Endodermal cell (in vitro differentiated cells): ENCODE measurements around the gene ERG. TPM values are rescaled to one million over a fixed set of nuclear protein-coding genes. Genes with fewer than 3 reads are reported as not detected.

Experiments used
- DNase-seq: peaks from one replicate; pipeline ENCODE4 v3.0.0-alpha.2; 2017
- H3K27ac ChIP-seq: 2 replicates; pipeline ENCODE4 v1.5.1; 2013; ENCODE audit warnings: mild to moderate bottlenecking, low read depth, low read length, moderate library complexity
- H3K27me3 ChIP-seq: 2 replicates; pipeline ENCODE4 v1.6.1; 2013; ENCODE audit warnings: mild to moderate bottlenecking, low read length, moderate library complexity; ENCODE audit not compliant: insufficient read depth, control insufficient read depth, poor library complexity, severe bottlenecking
- H3K36me3 ChIP-seq: 2 replicates; pipeline ENCODE4 v1.7.0; 2013; ENCODE audit warnings: mild to moderate bottlenecking, low read length, moderate library complexity; ENCODE audit not compliant: control insufficient read depth, insufficient read depth
- H3K4me1 ChIP-seq: one replicate; pipeline ENCODE4 v1.7.0; 2013; ENCODE audit warnings: low read length; ENCODE audit not compliant: control insufficient read depth, insufficient read depth
- H3K4me3 ChIP-seq: 2 replicates; pipeline ENCODE4 v1.5.1; 2013; ENCODE audit warnings: mild to moderate bottlenecking, low read length, moderate library complexity
- H3K9ac ChIP-seq: 2 replicates; pipeline ENCODE4 v1.6.1; 2013; ENCODE audit warnings: mild to moderate bottlenecking, low read length, moderate library complexity; ENCODE audit not compliant: poor library complexity, severe bottlenecking; ENCODE audit errors: extremely low read depth
- H3K9me3 ChIP-seq: 2 replicates; pipeline ENCODE4 v1.6.1; 2013; ENCODE audit warnings: mild to moderate bottlenecking, low read length, moderate library complexity; ENCODE audit not compliant: control insufficient read depth
- H3K27ac Mint-ChIP-seq: 2 replicates; pipeline ENCODE4 v1.8.0; 2020; ENCODE audit warnings: mixed read lengths
- H3K27me3 Mint-ChIP-seq: 2 replicates; pipeline ENCODE4 v1.8.0; 2021; ENCODE audit warnings: mild to moderate bottlenecking, mixed read lengths; ENCODE audit not compliant: insufficient read depth
- H3K36me3 Mint-ChIP-seq: 2 replicates; pipeline ENCODE4 v1.8.0; 2020; ENCODE audit warnings: low read depth, mixed read lengths
- H3K4me1 Mint-ChIP-seq: 2 replicates; pipeline ENCODE4 v1.8.0; 2020; ENCODE audit warnings: mixed read lengths
- H3K4me3 Mint-ChIP-seq: 2 replicates; pipeline ENCODE4 v1.8.0; 2020; ENCODE audit warnings: mild to moderate bottlenecking, moderate library complexity, mixed read lengths
- H3K9me3 Mint-ChIP-seq: 2 replicates; pipeline ENCODE4 v1.8.0; 2020; ENCODE audit warnings: mild to moderate bottlenecking, mixed read lengths
- WGBS, 2 experiments: methylation state at CpG; one replicate each; pipeline versions ENCODE4 v1.1.5 to v1.1.7; 2013; ENCODE audit warnings: missing lambda C conversion rate in 2 of 2, mixed read lengths in 1 of 2; ENCODE audit not compliant: insufficient coverage in 1 of 2, insufficient read length in 1 of 2; 5-methylcytosine and 5-hydroxymethylcytosine counted together
- total RNA-seq, 2 donors: library from RNA; stranded (reverse); fragmentation: NEBNext Ultra II Directional in 1 of 2; extraction: Animal tissue kit (Norgen Biotek cat#: 25700) in 1 of 2; gene quantifications; 2 replicates in 1 of 2; 3 replicates in 1 of 2; pipeline ENCODE4 v1.2.1, GENCODE V29; 2021
- TF ChIP-seq, protein P1 (sequence below): fragments of 200-600 bp; sonication (generic); conservative IDR thresholded peaks from 2 replicates; pipeline ENCODE4 v1.5.0; 2021; ENCODE audit warnings: antibody characterized with exemption, mild to moderate bottlenecking

The ERG gene
- total RNA-seq, 2 donors from 2014 or later: not detected

DNA sequence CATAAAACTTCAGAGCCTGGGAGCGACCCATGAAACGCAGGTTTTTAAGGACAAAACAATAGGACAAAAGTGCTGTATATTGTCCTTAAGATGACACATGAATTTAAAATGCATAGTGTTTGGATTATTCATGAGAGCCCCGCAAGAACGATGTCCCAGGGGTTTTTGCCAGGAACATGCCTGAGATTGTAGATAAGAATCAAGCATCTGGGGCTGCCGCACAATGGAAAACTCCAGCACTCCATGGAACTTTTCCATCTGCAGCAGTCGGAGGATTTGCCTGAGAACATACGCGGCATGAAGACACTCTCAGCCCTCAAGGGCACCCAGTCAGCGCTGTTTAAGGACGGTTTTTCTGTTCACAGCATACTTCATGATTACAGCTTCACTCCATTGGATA, 5.3 kb upstream of the ERG start:
- H3K4me3 ChIP-seq: no peak overlapping the region
- H3K36me3 ChIP-seq: no peaks in the 10 kb centered on the region
- H3K4me1 ChIP-seq: no peaks in the 10 kb centered on the region
- H3K9ac ChIP-seq: no peak overlapping the region
- Mint-ChIP-seq H3K27ac (no peak overlapping the region), H3K27me3 (no peaks in the 10 kb centered on the region), H3K9me3 (no peaks in the 10 kb centered on the region), H3K36me3 (no peaks in the 10 kb centered on the region), H3K4me1 (peaks cover 3% of the 10 kb centered on the region), H3K4me3 (no peak overlapping the region)
- no peak overlapping the region for H3K27ac ChIP-seq
- no peak for DNase-seq
- no peaks in the 10 kb centered on the region for H3K9me3 ChIP-seq
- H3K27me3 ChIP-seq: no peaks in the 10 kb centered on the region
- TF ChIP-seq, protein P1, sequence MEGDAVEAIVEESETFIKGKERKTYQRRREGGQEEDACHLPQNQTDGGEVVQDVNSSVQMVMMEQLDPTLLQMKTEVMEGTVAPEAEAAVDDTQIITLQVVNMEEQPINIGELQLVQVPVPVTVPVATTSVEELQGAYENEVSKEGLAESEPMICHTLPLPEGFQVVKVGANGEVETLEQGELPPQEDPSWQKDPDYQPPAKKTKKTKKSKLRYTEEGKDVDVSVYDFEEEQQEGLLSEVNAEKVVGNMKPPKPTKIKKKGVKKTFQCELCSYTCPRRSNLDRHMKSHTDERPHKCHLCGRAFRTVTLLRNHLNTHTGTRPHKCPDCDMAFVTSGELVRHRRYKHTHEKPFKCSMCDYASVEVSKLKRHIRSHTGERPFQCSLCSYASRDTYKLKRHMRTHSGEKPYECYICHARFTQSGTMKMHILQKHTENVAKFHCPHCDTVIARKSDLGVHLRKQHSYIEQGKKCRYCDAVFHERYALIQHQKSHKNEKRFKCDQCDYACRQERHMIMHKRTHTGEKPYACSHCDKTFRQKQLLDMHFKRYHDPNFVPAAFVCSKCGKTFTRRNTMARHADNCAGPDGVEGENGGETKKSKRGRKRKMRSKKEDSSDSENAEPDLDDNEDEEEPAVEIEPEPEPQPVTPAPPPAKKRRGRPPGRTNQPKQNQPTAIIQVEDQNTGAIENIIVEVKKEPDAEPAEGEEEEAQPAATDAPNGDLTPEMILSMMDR: no peak
- WGBS, 2 experiments: 93 to 95% methylated on average over 6 to 10 of the region's 10 CpGs

- Histone ChIP-seq H3K27ac (no peak overlapping the region), H3K9me3 (no peaks in the 10 kb centered on the region), H3K4me3 (no peak overlapping the region), H3K36me3 (no peaks in the 10 kb centered on the region), H3K4me1 (no peaks in the 10 kb centered on the region), H3K9ac (no peak overlapping the region), H3K27me3 (no peaks in the 10 kb centered on the region)
- WGBS, 2 experiments: 91 to 96% methylated on average over 6 of the region's 6 CpGs
- Mint-ChIP-seq H3K27ac (no peak overlapping the region), H3K36me3 (no peaks in the 10 kb centered on the region), H3K4me3 (no peak overlapping the region), H3K9me3 (no peaks in the 10 kb centered on the region), H3K27me3 (no peaks in the 10 kb centered on the region), H3K4me1 (no peaks in the 10 kb centered on the region)
- TF ChIP-seq, protein P1: no peak
- no peak for DNase-seq
Measured at GRCh38 chr21:38500073-38500472, 1.8 kb upstream of the ERG start.

- no peak for DNase-seq
- no peaks in the 10 kb centered on the region for H3K9me3 ChIP-seq
- 93 to 100% methylated on average over 3 to 6 of the region's 6 CpGs for whole genome bisulfite sequencing, 2 experiments
- no peaks in the 10 kb centered on the region for H3K36me3 ChIP-seq
- no peak overlapping the region for H3K4me3 ChIP-seq
- H3K4me3 Mint-ChIP-seq: no peak overlapping the region
- TF ChIP-seq, protein P1: no peak
- H3K27ac Mint-ChIP-seq: no peak overlapping the region
- no peaks in the 10 kb centered on the region for H3K4me1 ChIP-seq
- H3K27ac ChIP-seq: no peak overlapping the region
- H3K27me3 ChIP-seq: no peaks in the 10 kb centered on the region
- no peaks in the 10 kb centered on the region for H3K36me3 Mint-ChIP-seq
- no peak overlapping the region for H3K9ac ChIP-seq
- no peaks in the 10 kb centered on the region for H3K9me3 Mint-ChIP-seq
- no peaks in the 10 kb centered on the region for H3K27me3 Mint-ChIP-seq
- H3K4me1 Mint-ChIP-seq: no peaks in the 10 kb centered on the region
Measured at GRCh38 chr21:38499296-38499695, 1.0 kb upstream of the ERG start.
